GM12875 (cell line): Measurements from ENCODE around the gene STRN.
A peak's percentile ranks its signal among the peaks of the same experiment; 100 is the strongest.
"Not testable (repeated sequence)": the region's sequence is repeated elsewhere in the genome, so short reads cannot be mapped to it uniquely, and the experiment has no call there.

ENCODE experiments used
- H3K4me3 ChIP-seq: one replicate; pipeline ENCODE4 v1.5.1; 2011; ENCODE audit warnings: low read depth, low read length, control low read depth
- TF ChIP-seq, protein P1 (sequence below): IDR thresholded peaks from 2 replicates; pipeline ENCODE4 v1.5.1; 2011; ENCODE audit warnings: low read depth, mild to moderate bottlenecking, control low read depth, inconsistent platforms, low read length, moderate library complexity, borderline replicate concordance; ENCODE audit not compliant: insufficient read depth

STRN gene, protein sequence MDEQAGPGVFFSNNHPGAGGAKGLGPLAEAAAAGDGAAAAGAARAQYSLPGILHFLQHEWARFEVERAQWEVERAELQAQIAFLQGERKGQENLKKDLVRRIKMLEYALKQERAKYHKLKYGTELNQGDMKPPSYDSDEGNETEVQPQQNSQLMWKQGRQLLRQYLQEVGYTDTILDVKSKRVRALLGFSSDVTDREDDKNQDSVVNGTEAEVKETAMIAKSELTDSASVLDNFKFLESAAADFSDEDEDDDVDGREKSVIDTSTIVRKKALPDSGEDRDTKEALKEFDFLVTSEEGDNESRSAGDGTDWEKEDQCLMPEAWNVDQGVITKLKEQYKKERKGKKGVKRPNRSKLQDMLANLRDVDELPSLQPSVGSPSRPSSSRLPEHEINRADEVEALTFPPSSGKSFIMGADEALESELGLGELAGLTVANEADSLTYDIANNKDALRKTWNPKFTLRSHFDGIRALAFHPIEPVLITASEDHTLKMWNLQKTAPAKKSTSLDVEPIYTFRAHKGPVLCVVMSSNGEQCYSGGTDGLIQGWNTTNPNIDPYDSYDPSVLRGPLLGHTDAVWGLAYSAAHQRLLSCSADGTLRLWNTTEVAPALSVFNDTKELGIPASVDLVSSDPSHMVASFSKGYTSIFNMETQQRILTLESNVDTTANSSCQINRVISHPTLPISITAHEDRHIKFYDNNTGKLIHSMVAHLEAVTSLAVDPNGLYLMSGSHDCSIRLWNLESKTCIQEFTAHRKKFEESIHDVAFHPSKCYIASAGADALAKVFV

DNA sequence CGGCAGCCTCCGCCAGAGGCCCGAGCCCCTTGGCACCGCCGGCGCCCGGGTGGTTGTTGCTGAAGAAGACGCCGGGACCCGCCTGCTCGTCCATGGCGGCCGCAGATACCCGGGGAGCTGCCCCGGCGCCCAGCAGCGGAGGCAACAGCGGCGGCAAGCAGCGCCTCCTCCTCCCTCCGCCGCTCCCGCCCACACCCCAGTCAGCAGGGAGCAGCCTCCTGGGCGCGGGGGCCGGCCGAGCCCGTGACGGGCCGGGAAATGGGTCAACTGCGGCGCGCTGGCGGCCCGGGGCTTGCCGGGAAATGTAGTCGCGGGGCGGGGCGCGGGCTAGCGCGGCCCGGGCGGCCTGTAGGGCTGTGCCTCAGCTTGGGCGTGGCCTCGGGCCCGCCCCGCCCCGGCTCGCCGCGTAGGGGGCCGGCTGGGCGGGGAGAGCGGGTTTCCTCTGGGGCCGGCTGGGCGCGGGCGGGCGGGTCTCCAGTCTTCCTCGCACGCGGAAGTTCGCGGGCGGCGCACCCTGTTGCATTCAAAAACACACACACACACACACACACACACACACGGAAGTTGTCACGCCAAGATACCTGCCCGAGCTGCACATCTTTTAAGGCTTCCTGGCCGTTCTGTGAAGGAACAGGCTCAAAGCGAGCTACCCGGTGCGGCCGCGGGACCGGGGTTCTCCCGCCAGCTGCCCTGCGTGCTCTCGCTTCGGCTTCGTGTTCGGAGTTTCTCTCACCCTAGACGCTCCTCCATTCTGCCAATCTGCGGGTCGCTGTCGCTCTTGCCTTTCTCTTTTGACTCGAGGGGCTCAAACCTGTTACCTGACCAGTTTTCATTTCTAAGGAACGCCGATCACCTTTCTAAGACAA is at the start of gene STRN:
Gene STRN (minus strand): TSS at position 167 of the 866 bp plus-strand sequence. CDS start 73 bp downstream, at position 94.
- TF ChIP-seq, protein P1, sequence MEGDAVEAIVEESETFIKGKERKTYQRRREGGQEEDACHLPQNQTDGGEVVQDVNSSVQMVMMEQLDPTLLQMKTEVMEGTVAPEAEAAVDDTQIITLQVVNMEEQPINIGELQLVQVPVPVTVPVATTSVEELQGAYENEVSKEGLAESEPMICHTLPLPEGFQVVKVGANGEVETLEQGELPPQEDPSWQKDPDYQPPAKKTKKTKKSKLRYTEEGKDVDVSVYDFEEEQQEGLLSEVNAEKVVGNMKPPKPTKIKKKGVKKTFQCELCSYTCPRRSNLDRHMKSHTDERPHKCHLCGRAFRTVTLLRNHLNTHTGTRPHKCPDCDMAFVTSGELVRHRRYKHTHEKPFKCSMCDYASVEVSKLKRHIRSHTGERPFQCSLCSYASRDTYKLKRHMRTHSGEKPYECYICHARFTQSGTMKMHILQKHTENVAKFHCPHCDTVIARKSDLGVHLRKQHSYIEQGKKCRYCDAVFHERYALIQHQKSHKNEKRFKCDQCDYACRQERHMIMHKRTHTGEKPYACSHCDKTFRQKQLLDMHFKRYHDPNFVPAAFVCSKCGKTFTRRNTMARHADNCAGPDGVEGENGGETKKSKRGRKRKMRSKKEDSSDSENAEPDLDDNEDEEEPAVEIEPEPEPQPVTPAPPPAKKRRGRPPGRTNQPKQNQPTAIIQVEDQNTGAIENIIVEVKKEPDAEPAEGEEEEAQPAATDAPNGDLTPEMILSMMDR: no peak
- H3K4me3 ChIP-seq: peak within 1 kb of the TSS; percentile 76

DNA sequence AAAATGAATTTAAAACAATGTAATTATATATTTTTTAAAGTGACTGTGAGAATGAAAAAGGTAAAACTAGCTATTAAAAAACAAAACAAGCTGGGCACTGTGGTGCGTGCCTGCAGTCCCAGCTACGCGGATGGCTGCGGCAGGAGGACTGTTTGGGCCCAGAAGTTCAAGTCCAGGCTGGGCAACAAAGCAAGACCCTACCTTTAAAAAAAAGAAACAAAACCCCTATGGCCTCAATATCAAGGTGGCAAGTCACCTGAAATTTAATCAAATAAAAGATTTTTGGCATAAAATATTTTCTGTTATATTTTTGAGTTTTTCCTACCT is 46.9 kb upstream of the STRN start:
- TF ChIP-seq, protein P1: no peak

DNA sequence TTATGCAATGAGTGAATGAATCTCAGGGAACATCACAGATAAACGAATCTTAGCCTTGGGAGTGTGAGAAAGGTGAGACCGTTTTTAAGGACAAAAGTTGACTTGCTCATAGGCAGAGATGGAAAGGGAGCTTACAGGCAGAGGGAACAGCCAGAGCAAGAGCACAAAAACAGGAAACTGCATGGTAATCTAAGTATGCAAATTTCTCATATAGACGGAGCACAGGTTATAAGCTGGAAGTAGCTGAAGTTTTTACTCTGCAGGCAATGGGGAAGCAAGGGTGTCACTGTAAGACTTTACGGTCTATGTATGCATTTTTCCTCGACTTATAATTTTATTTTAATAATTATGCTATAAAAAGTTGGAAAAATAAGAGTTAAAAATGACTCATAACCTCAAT is 44.8 kb upstream of the STRN start:
- H3K4me3 ChIP-seq: no peak overlapping the region
- TF ChIP-seq, protein P1: no peak

More for the DNA sequence above, 46.9 kb upstream of the STRN start:
- H3K4me3 ChIP-seq: no peak overlapping the region

DNA sequence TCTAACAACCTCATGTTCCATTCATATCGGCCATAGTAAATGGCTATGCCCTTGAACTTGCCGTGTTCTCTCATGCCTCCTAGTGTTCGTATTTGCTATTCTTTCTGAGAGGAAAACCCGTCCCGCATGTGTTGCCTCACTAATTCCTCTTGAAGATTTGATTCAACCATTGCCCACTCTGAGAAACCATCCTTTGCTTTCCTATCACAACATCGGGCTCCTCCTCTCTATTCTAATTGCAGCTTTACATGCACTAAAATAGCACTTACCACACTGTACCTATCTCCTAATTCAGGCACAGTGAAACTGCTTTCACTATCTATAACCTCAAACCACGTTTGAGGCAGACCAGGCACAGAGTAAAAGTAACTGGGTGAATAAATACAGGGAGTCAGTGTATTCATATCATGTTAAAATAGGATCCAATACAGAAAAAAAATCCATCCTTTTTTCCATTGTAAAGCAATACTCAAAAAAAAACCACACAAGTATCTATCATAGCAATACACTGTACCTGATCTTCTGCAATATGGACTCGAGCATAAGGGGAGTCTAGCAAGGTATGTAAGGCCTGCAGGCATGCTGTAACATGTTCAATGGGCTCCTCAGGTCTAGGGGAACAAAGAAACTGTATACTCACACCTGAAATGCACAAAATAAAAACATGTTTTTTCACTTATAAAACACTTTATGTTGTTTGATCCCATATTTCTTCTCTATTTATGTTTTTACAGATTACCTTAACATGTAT is 39.0 kb upstream of the STRN start:
- TF ChIP-seq, protein P1: peak; percentile 46; the same call in 1 of the 2 replicates
- no peak overlapping the region for H3K4me3 ChIP-seq

DNA sequence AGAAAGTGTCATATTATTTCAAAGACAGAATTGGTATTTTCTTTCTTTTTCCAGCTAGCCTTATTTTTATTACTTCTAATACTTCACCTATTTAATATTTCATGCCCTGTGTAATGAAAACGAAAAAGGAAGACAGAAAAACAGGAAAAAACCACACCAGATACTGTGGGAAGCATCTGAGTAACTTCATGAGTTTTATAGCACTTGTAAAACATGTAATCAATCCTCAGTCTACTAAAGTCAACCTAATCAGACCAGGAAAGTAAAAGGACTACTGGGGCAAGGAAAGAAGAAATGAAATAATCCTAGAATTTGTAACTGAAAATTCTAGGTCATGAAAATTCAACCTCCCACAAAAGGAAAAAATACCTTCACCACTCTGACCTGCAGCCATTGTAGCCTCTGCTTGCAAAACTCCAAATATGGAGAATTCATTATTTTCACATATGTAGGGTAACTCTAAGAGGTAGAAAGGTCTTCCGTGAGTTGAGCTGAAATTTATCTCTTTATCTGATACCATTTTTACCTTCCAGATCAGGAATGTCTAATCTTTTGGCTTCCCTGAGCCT is 34.7 kb upstream of the STRN start:
- TF ChIP-seq, protein P1: no peak
- H3K4me3 ChIP-seq: no peak overlapping the region

DNA sequence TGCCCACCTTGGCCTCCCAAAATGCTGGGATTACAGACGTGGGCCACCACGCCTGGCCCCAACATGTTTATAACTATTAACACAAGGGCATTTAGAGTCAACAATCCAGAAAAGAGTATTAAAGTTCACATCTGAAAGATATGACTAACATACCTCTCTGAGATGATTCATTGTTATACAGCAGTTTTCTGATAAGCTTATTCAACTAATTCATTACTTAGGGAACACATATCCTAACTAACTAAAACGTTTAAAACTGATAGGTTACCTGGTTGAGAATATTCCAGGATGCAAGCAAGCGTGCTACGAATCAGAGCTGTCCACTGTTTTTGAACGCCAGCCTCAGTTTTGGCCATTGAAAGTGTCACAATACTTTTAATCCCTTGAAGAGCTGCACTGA is 34.0 kb upstream of the STRN start:
- TF ChIP-seq, protein P1: no peak
- H3K4me3 ChIP-seq: no peak overlapping the region

DNA sequence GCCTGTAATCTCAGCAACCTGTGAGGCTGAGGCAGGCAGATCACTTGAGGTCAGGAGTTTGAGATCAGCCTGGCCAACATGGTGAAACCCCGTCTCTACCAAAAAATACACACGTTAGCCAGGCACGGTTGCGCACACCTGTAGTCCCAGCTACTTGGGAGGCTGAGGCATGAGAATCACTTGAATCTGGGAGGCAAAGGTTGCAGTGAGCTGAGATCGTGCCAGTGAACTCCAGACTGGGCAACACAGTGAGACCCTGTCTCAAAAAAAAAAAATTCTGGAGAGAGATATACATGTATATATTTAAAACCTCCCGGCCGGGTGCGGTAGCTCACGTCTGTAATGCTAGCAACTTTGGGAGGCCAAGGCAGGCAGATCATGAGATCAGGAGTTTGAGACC is 33.1 kb upstream of the STRN start:
- not testable (repeated sequence) for H3K4me3 ChIP-seq
